HG02571 (cell line): ENCODE data around the gene PF4V1.

ENCODE experiments used
- ATAC-seq: cut with Tn5 transposase; IDR thresholded peaks from one replicate; pipeline ENCODE4 v1.9.1; 2021; ENCODE audit warnings: mild to moderate bottlenecking, moderate library complexity; ENCODE audit not compliant: unreplicated experiment

PF4V1 gene, protein sequence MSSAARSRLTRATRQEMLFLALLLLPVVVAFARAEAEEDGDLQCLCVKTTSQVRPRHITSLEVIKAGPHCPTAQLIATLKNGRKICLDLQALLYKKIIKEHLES

DNA sequence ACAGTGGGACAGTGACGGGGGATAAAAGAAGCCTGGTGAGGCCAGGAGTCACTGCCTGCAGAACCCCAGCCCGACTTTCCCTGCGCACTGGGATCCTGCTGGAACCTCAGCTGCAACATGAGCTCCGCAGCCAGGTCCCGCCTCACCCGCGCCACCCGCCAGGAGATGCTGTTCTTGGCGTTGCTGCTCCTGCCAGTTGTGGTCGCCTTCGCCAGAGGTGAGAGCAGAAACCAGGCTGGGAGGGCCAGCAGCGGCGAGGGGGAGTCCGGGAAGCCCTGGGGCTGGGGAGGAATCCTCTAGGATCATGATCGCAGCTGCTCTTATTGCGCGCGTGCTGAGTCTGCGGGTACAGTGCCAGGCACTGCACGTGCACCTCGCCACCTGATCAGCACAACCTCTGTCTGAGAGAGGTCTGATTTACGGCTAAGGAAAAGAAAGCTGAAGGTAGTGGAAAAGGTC, at the start of gene PF4V1:
TSS of gene PF4V1 (plus strand) at position 51 of the 459 bp plus-strand sequence. CDS start at position 118, 67 bp downstream.
- ATAC-seq: no peak

DNA sequence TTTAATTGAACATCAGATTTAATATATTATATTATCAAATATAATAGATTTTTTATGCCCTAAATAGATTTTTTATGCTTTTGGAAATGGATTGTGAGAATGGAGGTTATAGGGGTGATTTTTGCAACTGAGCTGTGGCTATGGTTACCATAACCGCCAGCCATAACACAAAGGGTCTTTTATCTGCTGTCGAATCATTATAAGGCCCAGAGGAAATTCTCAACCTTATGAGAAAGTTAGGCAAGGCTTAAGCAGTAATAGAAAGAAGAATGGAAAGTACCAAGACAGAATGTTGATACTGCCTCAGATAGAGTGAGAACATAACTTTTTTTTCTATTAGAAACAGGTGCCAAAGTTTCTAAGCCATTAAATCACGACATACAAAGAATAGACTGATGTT, 42.9 kb upstream of the PF4V1 start:
- ATAC-seq: no peak

DNA sequence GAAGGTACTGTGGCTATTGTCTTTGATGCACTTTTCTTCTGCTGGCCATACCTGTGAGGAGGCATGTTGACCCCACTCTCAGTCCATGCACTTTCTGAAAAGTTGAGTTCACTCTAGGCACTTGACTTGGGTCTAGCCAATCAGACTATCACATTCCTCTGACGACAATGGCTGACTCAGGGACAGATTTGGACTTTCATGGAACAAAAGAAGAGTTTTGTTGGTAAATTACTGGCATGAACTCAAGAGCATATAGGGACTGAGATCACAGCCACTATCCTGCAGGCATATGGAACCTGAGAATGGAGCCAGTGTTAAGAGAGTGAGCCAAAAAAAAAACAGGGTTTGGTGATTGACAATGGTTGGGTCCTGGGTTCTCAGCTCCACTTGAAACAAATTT, 41.3 kb upstream of the PF4V1 start:
- no peak for ATAC-seq

DNA sequence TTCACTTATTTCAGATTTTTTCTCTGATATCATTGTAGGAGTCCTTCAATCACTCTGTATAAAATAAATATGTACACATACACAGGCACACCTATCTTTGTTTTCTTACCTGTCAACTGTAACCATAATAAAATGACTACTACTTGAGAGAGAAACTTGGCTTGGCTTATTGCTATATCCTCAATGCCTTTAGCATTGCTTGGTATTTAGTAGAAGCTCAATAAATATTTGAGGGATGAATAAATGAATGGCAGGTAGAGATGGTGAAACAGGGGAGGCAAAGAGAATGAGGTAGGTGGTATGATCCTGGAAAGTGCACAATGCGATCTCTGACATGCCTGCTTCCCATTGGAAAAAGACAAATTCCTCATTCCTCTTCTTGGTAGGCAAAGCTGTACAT, 38.4 kb upstream of the PF4V1 start:
- no peak for ATAC-seq

DNA sequence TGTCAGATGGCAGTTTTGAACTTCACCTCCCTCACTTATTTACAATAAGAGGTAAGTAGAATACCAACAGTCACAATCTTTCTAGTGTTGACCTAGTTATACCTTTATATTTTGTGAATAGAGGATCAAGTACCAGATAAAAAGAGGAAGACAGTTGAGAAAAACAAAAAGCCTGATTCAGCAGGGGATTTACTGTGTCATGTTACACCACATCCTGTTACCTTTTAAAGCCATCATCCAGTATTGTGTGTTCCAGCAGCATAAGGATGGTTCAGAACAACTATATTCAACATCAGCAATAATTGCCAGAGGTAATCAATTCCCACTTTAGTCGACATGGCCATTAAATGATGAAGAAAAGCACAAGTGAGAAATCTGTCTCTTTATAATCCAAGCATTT, 38.0 kb upstream of the PF4V1 start:
- ATAC-seq: no peak

DNA sequence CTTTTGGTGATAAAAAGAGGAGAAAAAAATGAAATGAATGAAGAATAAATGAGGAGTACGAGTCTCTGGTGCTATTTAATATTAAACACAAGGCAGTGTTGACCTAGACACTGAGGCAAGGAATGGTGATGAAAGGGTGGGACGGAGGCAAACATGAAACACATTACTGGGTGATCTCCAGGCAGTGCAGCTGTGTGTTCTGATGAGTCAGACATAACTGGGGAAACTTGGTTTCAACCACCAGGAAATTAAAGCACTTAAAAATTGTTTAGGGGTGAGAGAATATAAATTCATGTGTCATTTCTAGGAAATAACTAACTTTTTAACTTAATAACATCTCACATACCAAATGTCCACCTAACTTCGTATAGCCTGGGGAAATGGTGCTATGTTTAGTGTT, 36.3 kb upstream of the PF4V1 start:
- no peak for ATAC-seq

DNA sequence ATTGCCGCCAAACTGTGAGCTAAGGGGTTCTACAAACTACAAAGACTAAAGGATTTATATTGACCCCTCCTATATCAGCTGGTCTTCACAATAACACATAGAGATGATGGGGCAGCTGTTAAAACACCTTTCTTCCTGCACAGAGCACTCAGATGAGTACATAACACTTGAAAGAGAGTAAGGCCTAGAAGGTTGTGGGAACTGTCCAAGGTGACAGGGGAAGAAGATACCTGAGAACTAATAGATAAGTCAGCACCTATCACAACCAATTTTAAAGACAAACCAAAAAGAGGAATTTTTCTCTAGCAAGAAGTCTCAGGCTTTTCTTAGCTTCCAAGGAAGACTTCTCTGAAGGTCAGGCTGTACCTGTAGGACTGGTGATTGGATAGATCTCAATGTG, 35.8 kb upstream of the PF4V1 start:
- ATAC-seq: no peak

DNA sequence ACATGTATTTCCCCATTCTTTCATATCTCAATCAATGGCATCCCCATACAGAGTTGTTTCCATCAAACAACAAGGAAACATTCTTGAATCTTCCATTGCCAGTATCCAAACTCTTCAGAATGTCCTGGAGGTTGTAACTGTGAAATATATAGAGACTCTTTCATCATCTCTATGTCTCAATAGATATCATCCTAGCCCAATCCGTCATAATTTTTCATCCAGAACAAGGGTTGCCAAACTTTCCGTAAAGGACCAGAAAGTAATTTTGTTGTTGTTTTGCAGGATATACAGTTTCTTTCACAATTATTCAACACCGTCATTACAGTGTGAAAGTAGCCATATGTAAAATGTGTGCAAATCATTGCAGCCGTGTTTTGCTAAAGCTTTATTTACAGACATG, 31.8 kb upstream of the PF4V1 start:
- ATAC-seq: no peak

DNA sequence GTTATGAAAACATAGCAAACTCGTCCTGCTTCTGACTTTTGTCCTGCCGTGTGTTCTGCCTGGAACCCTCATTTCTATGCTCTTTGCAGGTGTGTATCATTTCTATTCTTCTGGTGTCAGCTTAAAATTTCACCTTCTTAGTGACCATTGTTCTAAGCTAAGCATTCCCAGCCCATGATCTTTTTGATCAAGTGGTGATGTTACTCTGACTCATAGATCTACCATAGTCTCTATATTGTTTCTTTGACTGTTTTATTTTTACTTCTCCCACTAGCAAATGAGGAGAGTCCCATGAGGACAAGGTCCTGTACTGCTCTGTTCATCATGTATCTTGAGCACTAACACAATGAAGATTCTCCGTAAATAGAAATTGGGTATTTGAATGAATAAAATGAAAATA, 30.7 kb upstream of the PF4V1 start:
- no peak for ATAC-seq

DNA sequence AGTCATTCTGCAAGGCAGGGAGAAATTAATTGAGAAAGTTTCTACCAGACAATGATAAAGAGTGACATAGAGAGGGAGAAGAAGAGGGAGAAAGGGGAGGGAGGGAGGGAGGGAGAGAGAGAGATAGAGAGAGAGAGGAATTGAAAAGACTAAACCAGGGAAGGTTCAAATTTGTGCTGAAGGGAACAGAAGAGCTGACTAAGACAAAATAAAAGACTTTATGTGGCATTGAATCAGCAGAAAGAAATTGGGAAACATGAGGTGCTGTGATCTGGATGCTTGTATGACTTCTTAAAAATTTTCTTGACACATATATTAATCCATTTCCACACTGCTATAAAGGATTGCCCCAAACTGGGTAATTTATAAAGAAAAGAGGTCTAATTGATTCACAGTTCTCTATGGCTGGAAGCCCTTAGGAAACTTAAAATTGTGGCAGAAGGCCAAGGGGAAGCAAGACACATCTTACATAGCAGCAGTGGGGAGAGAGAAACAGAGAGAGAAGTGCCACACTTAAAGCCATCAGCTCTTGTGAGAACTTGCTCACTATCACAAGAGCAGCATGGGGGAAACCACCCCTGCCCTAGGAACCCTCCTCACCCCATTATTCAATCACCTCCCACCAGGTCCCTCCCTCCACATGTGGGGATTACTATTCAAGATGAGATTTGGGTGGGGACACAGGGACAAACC, 30.1 kb upstream of the PF4V1 start:
- no peak for ATAC-seq

DNA sequence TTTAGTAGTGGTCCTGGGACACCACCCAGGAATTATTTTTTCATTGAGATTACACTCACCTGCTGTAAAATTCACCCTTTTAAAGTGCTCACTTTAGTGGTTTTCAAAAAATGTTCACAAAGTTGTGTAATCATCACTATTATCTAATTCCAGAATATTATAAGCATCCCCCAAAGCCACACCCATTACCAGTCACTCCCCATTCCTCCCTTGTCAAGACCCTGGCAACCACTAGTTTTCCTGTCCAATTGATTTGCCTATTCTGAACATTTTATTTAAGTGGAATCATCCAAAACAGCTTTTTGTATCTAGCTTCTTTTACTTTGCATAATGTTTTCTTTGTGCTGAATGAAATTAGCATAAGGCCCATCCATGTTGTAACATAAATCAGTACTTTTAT, 29.3 kb upstream of the PF4V1 start:
- ATAC-seq: no peak

DNA sequence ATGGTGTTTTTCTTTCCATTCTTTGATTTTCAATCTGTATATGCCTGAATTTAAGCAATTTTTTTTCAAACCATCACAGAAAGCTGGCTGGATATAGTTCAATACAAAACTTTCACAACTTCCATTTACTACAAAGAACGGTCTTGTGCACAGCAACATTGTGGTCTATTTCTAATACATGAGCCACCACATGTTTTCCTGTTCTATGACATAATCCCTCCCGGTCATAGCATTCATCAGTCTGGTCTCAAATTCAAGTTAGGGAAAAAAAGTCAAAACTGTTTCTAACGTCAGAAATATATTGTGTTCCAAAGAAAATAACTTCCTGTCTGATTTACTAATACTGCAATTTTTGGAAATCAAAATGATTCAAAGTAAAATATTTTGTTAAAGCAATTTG, 24.1 kb upstream of the PF4V1 start:
- ATAC-seq: no peak

DNA sequence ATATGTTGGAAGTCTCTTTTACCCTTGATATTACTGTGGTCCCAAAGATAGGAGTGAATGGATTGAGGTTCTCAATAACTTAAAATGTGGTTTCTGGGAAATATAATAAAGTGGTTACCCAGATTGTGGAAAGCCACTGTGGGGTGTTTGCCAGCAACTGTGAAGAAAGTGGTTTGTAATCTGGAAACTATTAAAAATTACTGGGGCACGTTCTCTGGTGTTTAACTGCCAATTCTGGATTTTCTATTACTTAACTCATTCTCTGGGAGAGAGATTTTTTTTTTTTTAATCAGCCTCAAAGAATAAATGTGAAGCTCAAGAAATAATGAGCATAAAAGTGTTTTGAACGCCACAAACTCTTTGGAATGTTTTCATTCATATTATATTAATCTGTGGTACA, 21.5 kb upstream of the PF4V1 start:
- ATAC-seq: no peak

DNA sequence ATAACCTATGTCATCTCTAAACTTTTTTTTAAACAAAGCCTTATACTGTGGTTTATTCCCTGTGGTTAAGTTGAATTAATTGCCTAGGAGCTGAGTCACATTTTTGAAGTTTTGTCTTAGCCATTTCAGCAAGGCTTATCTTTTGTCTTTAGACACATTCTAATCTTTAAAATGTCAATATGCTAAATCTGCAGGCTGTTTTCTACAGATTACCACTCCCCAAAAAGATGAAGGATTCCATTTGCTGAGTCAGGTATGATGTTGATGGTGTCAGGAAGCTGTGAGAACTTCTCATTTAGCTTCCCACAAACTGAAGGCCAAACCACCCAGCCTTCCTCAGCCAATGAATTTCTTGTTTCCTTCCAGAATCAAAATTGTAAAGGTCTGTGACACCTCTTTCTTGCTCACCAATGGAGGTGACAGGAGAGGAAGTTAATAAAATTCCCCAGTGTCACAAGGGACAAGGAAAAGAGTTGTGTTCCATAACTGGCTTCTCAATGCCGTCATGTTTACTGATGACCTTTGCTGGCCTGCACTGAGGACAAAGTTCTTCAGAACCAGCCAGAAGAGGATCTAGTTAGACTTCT, 20.4 kb upstream of the PF4V1 start:
- ATAC-seq: no peak

DNA sequence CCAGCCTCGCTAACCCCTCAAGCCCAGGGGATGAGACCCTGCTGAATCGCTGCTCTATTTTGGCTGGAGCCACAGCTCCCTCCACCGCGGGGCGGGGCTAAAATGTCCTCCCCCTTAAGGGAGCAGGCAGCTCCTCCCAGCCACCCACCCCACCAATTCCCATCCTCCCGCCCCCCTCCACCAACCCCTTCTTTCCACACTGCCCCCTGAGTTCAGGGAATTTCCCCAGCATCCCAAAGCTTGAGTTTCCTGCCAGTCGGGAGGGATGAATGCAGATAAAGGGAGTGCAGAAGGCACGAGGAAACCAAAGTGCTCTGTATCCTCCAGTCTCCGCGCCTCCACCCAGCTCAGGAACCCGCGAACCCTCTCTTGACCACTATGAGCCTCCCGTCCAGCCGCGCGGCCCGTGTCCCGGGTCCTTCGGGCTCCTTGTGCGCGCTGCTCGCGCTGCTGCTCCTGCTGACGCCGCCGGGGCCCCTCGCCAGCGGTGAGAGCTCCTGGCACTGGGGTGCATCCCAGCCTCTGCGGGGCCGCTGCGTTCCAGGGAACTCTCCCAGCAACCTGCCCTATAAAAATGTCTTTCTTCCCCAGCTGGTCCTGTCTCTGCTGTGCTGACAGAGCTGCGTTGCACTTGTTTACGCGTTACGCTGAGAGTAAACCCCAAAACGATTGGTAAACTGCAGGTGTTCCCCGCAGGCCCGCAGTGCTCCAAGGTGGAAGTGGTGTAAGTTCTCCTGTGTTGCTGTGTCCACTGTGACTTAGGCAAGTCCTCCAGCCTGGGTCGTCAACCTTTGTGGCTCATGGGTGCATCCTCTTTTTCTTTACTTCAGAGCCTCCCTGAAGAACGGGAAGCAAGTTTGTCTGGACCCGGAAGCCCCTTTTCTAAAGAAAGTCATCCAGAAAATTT, 16.5 kb upstream of the PF4V1 start, which contains the start of gene CXCL6:
TSS of gene CXCL6 (plus strand) at position 306 of the 907 bp plus-strand sequence. CDS start at position 379, 73 bp downstream.
- ATAC-seq: no peak

DNA sequence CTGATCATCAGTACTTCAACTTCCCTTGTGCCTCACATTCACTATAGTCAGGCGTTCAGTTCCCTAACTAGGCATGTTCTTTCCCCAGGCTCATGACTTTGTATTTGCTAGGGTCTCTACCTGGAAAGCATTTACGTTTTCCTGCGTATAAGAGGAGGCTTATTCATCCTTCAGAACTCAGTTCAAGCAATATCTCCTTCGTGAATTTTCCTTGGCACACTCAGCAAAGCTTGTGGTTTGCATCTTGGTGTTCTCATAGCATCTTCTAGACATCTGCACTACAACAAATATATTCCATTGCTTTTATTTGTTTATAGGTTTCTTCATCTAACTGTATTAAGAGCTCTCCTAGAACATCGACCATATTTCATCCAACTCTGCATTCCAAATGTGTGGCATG, 14.0 kb upstream of the PF4V1 start:
- ATAC-seq: no peak

DNA sequence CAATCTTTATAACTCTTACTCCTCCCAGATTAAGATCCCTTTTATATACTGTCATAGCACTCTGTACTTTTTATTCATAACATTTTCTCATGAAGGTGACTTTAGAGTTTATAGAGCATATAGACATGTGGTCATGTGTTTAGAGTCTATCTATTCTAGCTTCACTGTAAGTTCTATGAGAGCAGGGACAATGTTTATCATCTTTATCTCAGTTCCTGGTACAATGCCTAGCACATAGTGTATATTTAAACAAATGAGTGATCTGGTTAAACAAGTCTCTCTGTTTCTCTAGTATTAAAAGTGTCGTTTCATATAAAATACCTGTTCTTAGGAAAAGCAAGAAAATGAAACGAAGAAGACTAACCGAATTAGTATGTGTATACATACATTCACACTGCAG, 13.4 kb upstream of the PF4V1 start:
- no peak for ATAC-seq

DNA sequence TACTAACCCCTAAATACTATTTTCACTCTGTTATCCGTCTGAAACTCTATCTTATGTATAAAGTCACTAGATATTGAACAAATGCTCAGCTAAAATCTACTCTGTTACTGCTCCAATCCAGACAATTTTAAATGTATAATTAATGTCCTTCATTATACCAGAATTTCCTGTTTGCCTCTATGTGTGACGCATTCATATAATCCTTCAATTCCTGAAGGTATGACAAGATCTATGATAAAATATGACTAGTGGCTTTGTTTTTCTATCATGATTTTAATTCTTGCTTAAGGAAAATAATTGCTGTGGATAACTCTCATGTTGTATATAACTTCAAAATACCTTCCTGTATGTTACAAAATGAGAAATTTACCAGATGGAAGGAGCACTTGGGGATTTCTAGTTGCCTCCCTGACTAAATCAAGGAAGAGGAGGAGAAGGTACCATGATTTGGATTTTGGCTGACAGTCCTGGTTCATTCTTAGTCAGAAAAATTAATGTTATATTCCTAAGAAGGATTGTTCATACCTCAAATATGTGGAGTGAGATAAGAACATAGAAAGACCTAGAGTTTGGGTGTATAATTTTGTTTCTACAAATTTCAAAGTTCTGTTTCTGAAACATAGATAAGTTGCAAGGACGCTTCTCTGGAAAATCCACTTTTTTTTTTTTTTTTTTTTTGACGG, 11.7 kb upstream of the PF4V1 start:
- no peak for ATAC-seq

DNA sequence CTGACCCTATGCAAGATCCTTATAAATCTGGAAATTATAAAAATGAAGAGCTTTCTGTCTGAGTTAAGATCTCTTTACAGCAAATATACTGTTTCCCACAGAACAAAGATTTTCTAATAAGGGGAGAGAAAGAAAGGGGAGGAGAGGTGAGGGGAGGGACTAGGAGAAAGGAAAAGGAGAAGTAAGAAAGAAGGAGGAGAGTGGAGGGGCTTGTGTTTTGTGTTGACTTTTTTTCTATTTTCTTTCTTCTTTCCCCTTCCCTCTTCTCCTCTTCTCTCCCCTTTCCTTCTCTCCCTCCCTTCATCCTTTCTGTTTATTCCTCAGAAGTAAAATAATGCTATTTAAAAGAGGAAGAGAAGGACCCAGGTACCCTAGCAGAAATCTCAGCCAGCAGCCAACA, 10.4 kb upstream of the PF4V1 start:
- ATAC-seq: no peak

DNA sequence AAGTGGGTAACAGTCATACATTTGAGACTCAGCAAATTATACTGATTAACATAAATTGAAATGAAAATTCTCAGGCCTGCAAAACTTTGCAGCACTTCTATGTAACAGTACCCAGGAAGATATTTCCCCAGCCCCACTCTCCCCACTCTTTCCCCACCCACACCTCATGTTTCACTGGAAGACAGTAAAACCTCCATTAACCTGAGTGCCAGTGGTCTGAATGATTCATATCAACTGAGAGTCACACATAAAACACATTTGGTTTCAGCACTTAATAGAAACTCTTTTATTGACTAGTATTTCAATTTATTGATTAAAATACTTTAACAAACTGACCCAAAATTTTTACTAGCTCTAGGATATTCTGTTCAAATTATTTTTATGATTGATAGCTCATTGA, 9.7 kb upstream of the PF4V1 start:
- no peak for ATAC-seq

DNA sequence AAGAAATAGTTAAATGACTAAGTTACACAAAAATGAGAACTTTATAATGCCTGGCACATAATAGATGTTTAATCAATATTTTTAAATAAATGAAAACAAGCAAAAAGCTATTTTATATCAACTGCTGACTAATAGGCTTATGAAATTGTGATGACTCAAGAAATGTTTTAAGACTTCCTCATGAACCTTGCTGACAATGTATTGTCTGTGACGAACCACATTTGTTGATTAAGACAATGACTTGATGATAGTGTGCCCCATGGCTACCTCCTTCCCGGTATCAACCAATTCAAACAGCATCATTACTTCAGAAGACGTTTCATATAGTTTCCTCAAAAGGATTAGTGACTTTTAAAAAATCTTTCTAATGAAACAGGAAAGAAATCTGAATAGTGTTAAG, 8.8 kb upstream of the PF4V1 start:
- no peak for ATAC-seq
